GM18519 (cell line): ENCODE results near the gene SPZ1.
"Not testable (repeated sequence)": the region's sequence is repeated elsewhere in the genome, so short reads cannot be mapped to it uniquely, and the experiment has no call there.

Experiments used
- ATAC-seq: cut with Tn5 transposase; IDR thresholded peaks from one replicate; pipeline ENCODE4 v1.9.1; 2021; ENCODE audit warnings: mild to moderate bottlenecking, moderate library complexity; ENCODE audit not compliant: unreplicated experiment, low FRiP score

Gene SPZ1

GRCh38 chr5:80337379-80337778 is 17.6 kb downstream of the SPZ1 start:
- ATAC-seq = no peak

- ATAC-seq = no peak
Measured at GRCh38 chr5:80339116-80339515, 19.3 kb downstream of the SPZ1 start.

GRCh38 chr5:80341016-80341775 is 21.4 kb downstream of the SPZ1 start:
- no peak for ATAC-seq

GRCh38 chr5:80343067-80343466 is 23.3 kb downstream of the SPZ1 start:
- ATAC-seq = no peak

- ATAC-seq = no peak
Measured at GRCh38 chr5:80346055-80346454, 26.3 kb downstream of the SPZ1 start.

- ATAC-seq = no peak
Measured at GRCh38 chr5:80348171-80348570, 28.4 kb downstream of the SPZ1 start.

- ATAC-seq = not testable (repeated sequence)
Measured at GRCh38 chr5:80351019-80351418, 31.2 kb downstream of the SPZ1 start.

- no peak for ATAC-seq
Measured at GRCh38 chr5:80355686-80356085, 35.9 kb downstream of the SPZ1 start.

- no peak for ATAC-seq
Measured at GRCh38 chr5:80357671-80358070, 37.9 kb downstream of the SPZ1 start.

GRCh38 chr5:80360914-80361444 is 41.2 kb downstream of the SPZ1 start:
- no peak for ATAC-seq

- no peak for ATAC-seq
Measured at GRCh38 chr5:80364892-80365291, 45.1 kb downstream of the SPZ1 start.

- ATAC-seq = no peak
Measured at GRCh38 chr5:80368661-80369480, 49.1 kb downstream of the SPZ1 start.

- ATAC-seq = no peak
Measured at GRCh38 chr5:80369521-80369920, 49.7 kb downstream of the SPZ1 start.

GRCh38 chr5:80370390-80370789 is 50.6 kb downstream of the SPZ1 start:
- no peak for ATAC-seq
